Osteocyte (in vitro differentiated cells): ENCODE results near the gene MTCL3.

Experiments used
- DNase-seq: peaks from one replicate; pipeline ENCODE4 v3.0.0; 2021; ENCODE audit warnings: mixed read lengths; ENCODE audit not compliant: unreplicated experiment; ENCODE audit errors: extremely low spot score
- H3K27ac Mint-ChIP-seq: one replicate; pipeline ENCODE4 v1.8.0; 2021; ENCODE audit warnings: mild to moderate bottlenecking, mixed read lengths; ENCODE audit not compliant: unreplicated experiment
- H3K27me3 Mint-ChIP-seq: one replicate; pipeline ENCODE4 v1.8.0; 2021; ENCODE audit warnings: mixed read lengths; ENCODE audit not compliant: unreplicated experiment
- H3K36me3 Mint-ChIP-seq: one replicate; pipeline ENCODE4 v1.8.0; 2021; ENCODE audit warnings: mixed read lengths; ENCODE audit not compliant: unreplicated experiment
- H3K4me1 Mint-ChIP-seq: one replicate; pipeline ENCODE4 v1.8.0; 2021; ENCODE audit warnings: mixed read lengths; ENCODE audit not compliant: unreplicated experiment
- H3K4me3 Mint-ChIP-seq: one replicate; pipeline ENCODE4 v1.8.0; 2021; ENCODE audit warnings: mild to moderate bottlenecking, moderate library complexity, mixed read lengths; ENCODE audit not compliant: unreplicated experiment
- H3K9me3 Mint-ChIP-seq: one replicate; pipeline ENCODE4 v1.8.0; 2021; ENCODE audit warnings: mixed read lengths; ENCODE audit not compliant: unreplicated experiment
- CTCF ChIP-seq: fragments of 200-600 bp; sonication (generic); IDR thresholded peaks from 2 replicates; pipeline ENCODE4 v1.5.0; 2021; ENCODE audit warnings: antibody characterized with exemption, mild to moderate bottlenecking, moderate library complexity

The MTCL3 gene

GRCh38 chr6:127510876-127511275 lies 8.3 kb downstream of the MTCL3 start:
- H3K27ac Mint-ChIP-seq: no peak overlapping the region
- no peak for DNase-seq
- H3K27me3 Mint-ChIP-seq: peaks cover 15% of the 10 kb centered on the region
- no peak for TF ChIP-seq CTCF
- H3K4me1 Mint-ChIP-seq: peaks cover 9% of the 10 kb centered on the region
- H3K9me3 Mint-ChIP-seq: no peaks in the 10 kb centered on the region
- H3K4me3 Mint-ChIP-seq: no peak overlapping the region
- no peaks in the 10 kb centered on the region for H3K36me3 Mint-ChIP-seq

- DNase-seq: no peak
- no peaks in the 10 kb centered on the region for H3K27me3 Mint-ChIP-seq
- no peaks in the 10 kb centered on the region for H3K4me1 Mint-ChIP-seq
- H3K4me3 Mint-ChIP-seq: no peak overlapping the region
- H3K36me3 Mint-ChIP-seq: no peaks in the 10 kb centered on the region
- H3K27ac Mint-ChIP-seq: no peak overlapping the region
- no peak for TF ChIP-seq CTCF
- H3K9me3 Mint-ChIP-seq: no peaks in the 10 kb centered on the region
These were observed 12.2 kb downstream of the MTCL3 start for GRCh38 chr6:127506894-127507293.

GRCh38 chr6:127503022-127503421 lies 16.1 kb downstream of the MTCL3 start:
- no peaks in the 10 kb centered on the region for H3K4me1 Mint-ChIP-seq
- H3K9me3 Mint-ChIP-seq: no peaks in the 10 kb centered on the region
- no peaks in the 10 kb centered on the region for H3K36me3 Mint-ChIP-seq
- H3K4me3 Mint-ChIP-seq: no peak overlapping the region
- no peak overlapping the region for H3K27ac Mint-ChIP-seq
- no peak for TF ChIP-seq CTCF
- H3K27me3 Mint-ChIP-seq: peaks cover 4% of the 10 kb centered on the region
- DNase-seq: no peak

- no peaks in the 10 kb centered on the region for H3K9me3 Mint-ChIP-seq
- no peak overlapping the region for H3K4me3 Mint-ChIP-seq
- H3K4me1 Mint-ChIP-seq: no peaks in the 10 kb centered on the region
- H3K36me3 Mint-ChIP-seq: no peaks in the 10 kb centered on the region
- no peak for TF ChIP-seq CTCF
- no peak overlapping the region for H3K27ac Mint-ChIP-seq
- peaks cover 4% of the 10 kb centered on the region for H3K27me3 Mint-ChIP-seq
- no peak for DNase-seq
These were observed 21.7 kb downstream of the MTCL3 start for GRCh38 chr6:127497410-127497809.

GRCh38 chr6:127496471-127496870 lies 22.7 kb downstream of the MTCL3 start:
- Mint-ChIP-seq H3K27ac (no peak overlapping the region), H3K4me3 (no peak overlapping the region), H3K4me1 (no peaks in the 10 kb centered on the region), H3K9me3 (no peaks in the 10 kb centered on the region), H3K27me3 (peaks cover 4% of the 10 kb centered on the region), H3K36me3 (no peaks in the 10 kb centered on the region)
- no peak for TF ChIP-seq CTCF
- no peak for DNase-seq
